ENCODE results near the gene ACHE.

GRCh38 chr7:100886142-100886935 lies 9.3 kb downstream of the ACHE start:
- no peak for TF ChIP-seq CTCF (IDR thresholded peaks at IDR 0.05; ENCODE audit: low read depth, low read length)
- no peak for TF ChIP-seq EZH2phosphoT487 (IDR thresholded peaks at IDR 0.05; ENCODE audit: low read depth)

Measured in OCI-LY3 (cell line).